Activated naive CD8-positive, alpha-beta T cell (primary cell): ENCODE data around the gene POU4F1.

Experiments
- H3K27ac Mint-ChIP-seq: one replicate; pipeline ENCODE4 v1.8.0; 2021; ENCODE audit warnings: mixed read lengths
- H3K27me3 Mint-ChIP-seq: one replicate; pipeline ENCODE4 v1.8.0; 2021; ENCODE audit warnings: mixed read lengths
- H3K36me3 Mint-ChIP-seq: one replicate; pipeline ENCODE4 v1.8.0; 2021; ENCODE audit warnings: mixed read lengths
- H3K4me1 Mint-ChIP-seq: one replicate; pipeline ENCODE4 v1.8.0; 2021; ENCODE audit warnings: low read depth, mixed read lengths
- H3K4me3 Mint-ChIP-seq: one replicate; pipeline ENCODE4 v1.8.0; 2021; ENCODE audit warnings: mild to moderate bottlenecking, mixed read lengths
- H3K9me3 Mint-ChIP-seq: one replicate; pipeline ENCODE4 v1.8.0; 2021; ENCODE audit warnings: low read depth, mixed read lengths

Gene POU4F1

GRCh38 chr13:78586706-78587105 is 16.6 kb downstream of the POU4F1 start:
- peaks cover 8% of the 10 kb centered on the region for H3K4me1 Mint-ChIP-seq
- H3K27ac Mint-ChIP-seq = no peak overlapping the region
- peaks cover 49% of the 10 kb centered on the region for H3K27me3 Mint-ChIP-seq
- peaks cover 26% of the 10 kb centered on the region for H3K9me3 Mint-ChIP-seq
- H3K36me3 Mint-ChIP-seq = no peaks in the 10 kb centered on the region
- no peak overlapping the region for H3K4me3 Mint-ChIP-seq

GRCh38 chr13:78576261-78576660 is 27.1 kb downstream of the POU4F1 start:
- Mint-ChIP-seq H3K9me3 (no peaks in the 10 kb centered on the region), H3K4me1 (no peaks in the 10 kb centered on the region), H3K27me3 (peaks cover 13% of the 10 kb centered on the region), H3K36me3 (no peaks in the 10 kb centered on the region), H3K27ac (no peak overlapping the region), H3K4me3 (no peak overlapping the region)

GRCh38 chr13:78572459-78572858 is 30.9 kb downstream of the POU4F1 start:
- no peaks in the 10 kb centered on the region for H3K36me3 Mint-ChIP-seq
- H3K9me3 Mint-ChIP-seq = no peaks in the 10 kb centered on the region
- no peaks in the 10 kb centered on the region for H3K4me1 Mint-ChIP-seq
- peaks cover 7% of the 10 kb centered on the region for H3K27me3 Mint-ChIP-seq
- H3K4me3 Mint-ChIP-seq = no peak overlapping the region
- no peak overlapping the region for H3K27ac Mint-ChIP-seq

- Mint-ChIP-seq H3K36me3 (no peaks in the 10 kb centered on the region), H3K27ac (no peak overlapping the region)
These were observed 34.3 kb downstream of the POU4F1 start for GRCh38 chr13:78569029-78569428.

GRCh38 chr13:78566631-78567030 is 36.7 kb downstream of the POU4F1 start:
- no peak overlapping the region for H3K4me3 Mint-ChIP-seq
- no peaks in the 10 kb centered on the region for H3K4me1 Mint-ChIP-seq
- H3K9me3 Mint-ChIP-seq = no peaks in the 10 kb centered on the region
- peaks cover 7% of the 10 kb centered on the region for H3K27me3 Mint-ChIP-seq
- H3K36me3 Mint-ChIP-seq = no peaks in the 10 kb centered on the region
- no peak overlapping the region for H3K27ac Mint-ChIP-seq

More at GRCh38 chr13:78569029-78569428, 34.3 kb downstream of the POU4F1 start:
- Mint-ChIP-seq H3K9me3 (no peaks in the 10 kb centered on the region), H3K4me3 (no peak overlapping the region), H3K27me3 (peaks cover 4% of the 10 kb centered on the region), H3K4me1 (no peaks in the 10 kb centered on the region)

- Mint-ChIP-seq H3K4me1 (no peaks in the 10 kb centered on the region), H3K27me3 (peaks cover 19% of the 10 kb centered on the region), H3K4me3 (no peak overlapping the region), H3K9me3 (no peaks in the 10 kb centered on the region), H3K36me3 (no peaks in the 10 kb centered on the region), H3K27ac (no peak overlapping the region)
These were observed 41.0 kb downstream of the POU4F1 start for GRCh38 chr13:78562237-78562889.
